Sigmoid colon (tissue), 7 donors: ENCODE results near the gene HIBADH. TPM values are rescaled to one million over a fixed set of nuclear protein-coding genes. Genes with fewer than 3 reads are reported as not detected.

Source experiments
- DNase-seq: peaks from one replicate; pipeline ENCODE4 v3.0.0-alpha.2; 2019
- H3K27ac ChIP-seq, 4 donors: fragments of 200-600 bp; sonication (generic); one replicate each; pipeline ENCODE4 v1.5.1; 2016 to 2019; ENCODE audit warnings: mild to moderate bottlenecking in 1 of 4
- H3K27me3 ChIP-seq, 3 donors: fragments of 200-600 bp; sonication (generic); one replicate each; pipeline ENCODE4 v1.5.1; 2019; ENCODE audit warnings: mild to moderate bottlenecking in 1 of 3
- H3K36me3 ChIP-seq, 4 donors: fragments of 200-600 bp; sonication (generic); one replicate each; pipeline ENCODE4 v1.5.1; 2016 to 2019
- H3K4me1 ChIP-seq, 4 donors: fragments of 200-600 bp; sonication (generic); one replicate each; pipeline ENCODE4 v1.5.1; 2017 to 2019
- H3K4me3 ChIP-seq, 4 donors: fragments of 200-600 bp; sonication (generic); one replicate each; pipeline ENCODE4 v1.5.1; 2017 to 2019; ENCODE audit warnings: mild to moderate bottlenecking in 2 of 4, moderate library complexity in 1 of 4
- H3K9me3 ChIP-seq, 4 donors: fragments of 200-600 bp in 3 of 4; sonication (generic) in 3 of 4; one replicate each; pipeline versions ENCODE4 v1.5.1 to v1.6.1; 2013 to 2019
- EP300 ChIP-seq, 4 donors: sonication (generic); formaldehyde crosslinking; IDR thresholded peaks; one replicate each; pipeline ENCODE4 v1.6.1; 2017; ENCODE audit warnings: antibody characterized with exemption in 4 of 4
- POLR2A ChIP-seq, 2 donors: fragments of 450-650 bp; IDR thresholded peaks; one replicate each; pipeline ENCODE4 v1.6.1; 2016; ENCODE audit warnings: antibody characterized with exemption in 2 of 2, mild to moderate bottlenecking in 2 of 2, moderate library complexity in 2 of 2
- POLR2AphosphoS5 ChIP-seq, 4 donors: sonication (generic); formaldehyde crosslinking; IDR thresholded peaks; one replicate each; pipeline ENCODE4 v1.6.1; 2017; ENCODE audit warnings: antibody characterized with exemption in 4 of 4
- WGBS, 2 donors: extraction: QIAGEN DNeasy Blood & Tissue Kit; methylation state at CpG; one replicate each; pipeline ENCODE4 v1.1.7; 2013; 5-methylcytosine and 5-hydroxymethylcytosine counted together
- intact Hi-C: fragments of 100-400 bp; cut with DNase I; formaldehyde crosslinking; loops from one replicate; pipeline ENCODE4 v1.15.1; 2023
- polyA plus RNA-seq, 3 donors: library from polyadenylated mRNA; stranded (reverse); fragments of 200-250 nt; gene quantifications; one replicate each; pipeline ENCODE4 v1.2.3, GENCODE V29; 2013
- total RNA-seq, 4 donors: library from RNA; depleted of rRNA; stranded (reverse); fragments of >200 nt; gene quantifications; one replicate each; pipeline ENCODE4 v1.1.0, GENCODE V29; 2016
- TF ChIP-seq, protein P1 (sequence below), 4 experiments: fragments of 450-650 bp in 3 of 4; fragments of 200-600 bp in 1 of 4; IDR thresholded peaks; one replicate each; pipeline ENCODE4 v1.5.1; 2016 to 2019; ENCODE audit warnings: antibody characterized with exemption in 4 of 4, mild to moderate bottlenecking in 3 of 4, moderate library complexity in 2 of 4
- donor health status: healthy with polysubstance abuse.
- donor health status: Bipolar disorder and iron deficiency.
- donor health status: healthy.

HIBADH gene
- total and polyA plus RNA-seq, 7 donors = 23.4 to 89.5 (median 63.5) TPM

DNA sequence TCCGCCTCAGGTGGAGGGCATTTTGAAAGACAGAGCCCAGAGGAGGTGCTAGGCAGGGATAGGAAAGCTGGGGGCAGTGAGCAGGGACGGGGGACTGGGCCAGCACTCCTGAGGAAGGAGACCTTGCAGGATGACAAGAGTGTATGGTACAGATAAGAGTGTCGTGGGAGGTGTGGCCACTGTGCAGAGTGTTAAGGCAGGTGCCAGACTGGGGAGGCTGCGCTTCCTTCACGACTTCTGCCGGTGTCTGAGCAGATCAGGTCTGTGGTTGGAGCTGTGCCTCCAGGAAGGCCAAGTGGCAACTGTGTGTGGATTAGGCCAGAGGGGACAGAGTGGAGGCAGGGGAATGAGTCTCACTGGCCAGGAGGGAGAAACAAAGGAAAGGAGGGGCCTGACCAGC, 161.7 kb downstream of the HIBADH start:
- no peak for DNase-seq
- TF ChIP-seq POLR2AphosphoS5 (IDR thresholded peaks at IDR 0.05) (no peak), POLR2A (IDR thresholded peaks at IDR 0.05) (no peak), EP300 (IDR thresholded peaks at IDR 0.05) (no peak)
- TF ChIP-seq, protein P1, sequence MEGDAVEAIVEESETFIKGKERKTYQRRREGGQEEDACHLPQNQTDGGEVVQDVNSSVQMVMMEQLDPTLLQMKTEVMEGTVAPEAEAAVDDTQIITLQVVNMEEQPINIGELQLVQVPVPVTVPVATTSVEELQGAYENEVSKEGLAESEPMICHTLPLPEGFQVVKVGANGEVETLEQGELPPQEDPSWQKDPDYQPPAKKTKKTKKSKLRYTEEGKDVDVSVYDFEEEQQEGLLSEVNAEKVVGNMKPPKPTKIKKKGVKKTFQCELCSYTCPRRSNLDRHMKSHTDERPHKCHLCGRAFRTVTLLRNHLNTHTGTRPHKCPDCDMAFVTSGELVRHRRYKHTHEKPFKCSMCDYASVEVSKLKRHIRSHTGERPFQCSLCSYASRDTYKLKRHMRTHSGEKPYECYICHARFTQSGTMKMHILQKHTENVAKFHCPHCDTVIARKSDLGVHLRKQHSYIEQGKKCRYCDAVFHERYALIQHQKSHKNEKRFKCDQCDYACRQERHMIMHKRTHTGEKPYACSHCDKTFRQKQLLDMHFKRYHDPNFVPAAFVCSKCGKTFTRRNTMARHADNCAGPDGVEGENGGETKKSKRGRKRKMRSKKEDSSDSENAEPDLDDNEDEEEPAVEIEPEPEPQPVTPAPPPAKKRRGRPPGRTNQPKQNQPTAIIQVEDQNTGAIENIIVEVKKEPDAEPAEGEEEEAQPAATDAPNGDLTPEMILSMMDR (IDR thresholded peaks at IDR 0.05) = no peak
- no peaks in the 10 kb centered on the region for H3K9me3 ChIP-seq
- H3K4me3 ChIP-seq = no peak overlapping the region
- H3K27ac ChIP-seq = no peak overlapping the region
- H3K4me1 ChIP-seq = no peaks in the 10 kb centered on the region
- no peaks in the 10 kb centered on the region for H3K27me3 ChIP-seq
- H3K36me3 ChIP-seq = no peaks in the 10 kb centered on the region
- WGBS, 2 donors = 80 to 81% methylated on average over 6 of the region's 6 CpGs
- intact Hi-C loops = no loop called here

DNA sequence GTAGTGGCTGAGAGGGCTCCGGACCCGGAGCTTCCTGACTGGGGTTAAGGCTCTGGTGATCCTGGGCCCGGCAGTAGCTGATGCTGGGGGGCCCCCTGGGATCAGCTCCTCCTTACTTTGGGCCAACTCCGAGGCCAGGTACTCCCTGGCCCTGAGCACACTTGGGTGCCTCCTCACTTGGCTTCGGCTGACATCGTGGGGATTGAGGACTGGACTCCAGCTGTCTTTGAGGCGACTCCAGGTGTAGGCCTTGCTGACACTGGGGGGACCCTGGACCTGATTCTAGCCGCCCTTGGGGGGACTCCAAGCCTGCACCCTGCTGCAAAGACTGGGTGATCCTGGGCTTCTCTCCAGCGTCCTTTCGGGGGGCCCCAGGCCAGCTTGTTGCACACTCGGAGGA, 170.5 kb downstream of the HIBADH start:
- peaks cover 0 to 3% (median 0%) of the 10 kb centered on the region in 4 donors for H3K9me3 ChIP-seq
- TF ChIP-seq EP300 (IDR thresholded peaks at IDR 0.05) = no peak
- TF ChIP-seq, protein P1 (IDR thresholded peaks at IDR 0.05) = no peak
- no peak for TF ChIP-seq POLR2AphosphoS5 (IDR thresholded peaks at IDR 0.05)
- no peak for TF ChIP-seq POLR2A (IDR thresholded peaks at IDR 0.05)
- no peaks in the 10 kb centered on the region for H3K27me3 ChIP-seq
- no peak overlapping the region for H3K27ac ChIP-seq
- WGBS, 2 donors = 95% methylated on average over 11 of the region's 11 CpGs
- intact Hi-C loops = no loop called here
- DNase-seq = no peak
- H3K36me3 ChIP-seq = no peaks in the 10 kb centered on the region
- H3K4me3 ChIP-seq = no peak overlapping the region
- no peaks in the 10 kb centered on the region for H3K4me1 ChIP-seq

DNA sequence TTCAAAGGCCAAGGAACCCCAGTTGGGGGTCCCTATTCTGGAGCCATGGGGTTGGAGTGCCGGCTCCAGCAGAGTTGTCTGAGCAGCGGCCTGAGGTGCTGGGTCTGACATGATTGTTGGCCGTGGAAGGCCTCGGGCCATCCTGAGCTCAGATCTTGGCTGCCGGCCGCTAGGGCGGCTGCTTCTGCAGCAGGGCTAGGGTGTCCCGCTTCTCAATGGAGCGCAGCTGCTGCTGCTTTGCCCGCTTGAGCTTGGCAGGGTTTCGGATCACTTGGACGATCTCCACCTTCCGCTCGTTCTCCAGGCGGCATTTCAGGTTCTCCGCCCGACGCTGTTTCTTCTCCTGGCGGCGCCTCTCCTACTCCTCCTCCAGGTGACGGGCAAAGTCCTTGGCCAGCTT, 171.1 kb downstream of the HIBADH start:
- Histone ChIP-seq H3K27me3 (no peaks in the 10 kb centered on the region), H3K4me3 (no peak overlapping the region), H3K4me1 (no peaks in the 10 kb centered on the region), H3K36me3 (no peaks in the 10 kb centered on the region), H3K9me3 (peaks cover 0 to 3% (median 0%) of the 10 kb centered on the region in 4 donors), H3K27ac (no peak overlapping the region)
- DNase-seq = no peak
- TF ChIP-seq, protein P1 (IDR thresholded peaks at IDR 0.05) = no peak
- TF ChIP-seq POLR2AphosphoS5 (IDR thresholded peaks at IDR 0.05) (no peak), EP300 (IDR thresholded peaks at IDR 0.05) (no peak), POLR2A (IDR thresholded peaks at IDR 0.05) (no peak)
- intact Hi-C loops = no loop called here
- WGBS, 2 donors = 96% methylated on average over 21 of the region's 21 CpGs

DNA sequence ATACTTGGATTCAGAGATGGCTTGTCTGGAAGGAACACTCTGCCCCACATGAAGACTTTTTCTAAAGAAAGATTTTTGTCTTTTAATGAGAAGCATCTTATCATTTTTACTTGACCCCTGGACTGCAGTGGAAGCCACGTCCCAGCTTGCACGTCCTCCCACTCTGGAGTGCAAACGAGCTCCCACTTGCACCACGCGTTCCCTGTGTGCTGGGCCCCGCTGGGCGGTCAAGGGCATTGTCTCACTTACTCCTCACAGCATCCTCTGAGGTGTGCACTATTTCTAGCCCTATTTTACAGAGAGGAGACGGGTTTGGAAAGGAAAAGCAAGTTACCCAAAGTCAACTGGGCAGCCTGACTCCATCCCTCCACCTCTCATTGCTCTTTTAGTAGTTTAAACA, 175.2 kb downstream of the HIBADH start:
- TF ChIP-seq EP300 (IDR thresholded peaks at IDR 0.05) (no peak), POLR2AphosphoS5 (IDR thresholded peaks at IDR 0.05) (no peak), POLR2A (IDR thresholded peaks at IDR 0.05) (no peak)
- TF ChIP-seq, protein P1 (IDR thresholded peaks at IDR 0.05) = no peak
- H3K36me3 ChIP-seq = no peaks in the 10 kb centered on the region
- DNase-seq = no peak
- peaks cover 0 to 3% (median 0%) of the 10 kb centered on the region in 4 donors for H3K9me3 ChIP-seq
- no peak overlapping the region for H3K4me3 ChIP-seq
- intact Hi-C loops = no loop called here
- no peaks in the 10 kb centered on the region for H3K4me1 ChIP-seq
- no peaks in the 10 kb centered on the region for H3K27me3 ChIP-seq
- H3K27ac ChIP-seq = no peak overlapping the region
- 79 to 87% methylated on average over 8 of the region's 8 CpGs for WGBS, 2 donors

DNA sequence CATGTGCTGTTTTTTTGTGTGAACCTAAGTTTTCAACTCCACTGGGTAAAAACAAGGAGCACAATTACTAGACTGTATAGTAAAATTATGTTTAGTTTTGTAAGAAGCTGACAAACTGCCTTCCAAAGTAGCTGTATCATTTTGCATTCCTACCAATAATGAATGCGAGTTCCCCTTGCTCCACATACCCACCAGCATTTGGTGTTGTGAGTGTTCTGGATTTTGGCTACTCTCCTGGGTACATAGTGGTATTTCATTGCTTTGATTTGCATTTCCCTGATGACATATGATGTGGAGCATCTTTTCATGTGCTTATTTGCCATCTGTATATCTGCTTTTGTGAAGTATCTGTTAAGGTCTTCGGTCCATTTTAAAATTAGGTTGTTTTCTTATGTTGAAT, 178.2 kb downstream of the HIBADH start:
- H3K27ac ChIP-seq = no peak overlapping the region
- intact Hi-C loops = no loop called here
- no peak overlapping the region for H3K4me3 ChIP-seq
- no peaks in the 10 kb centered on the region for H3K36me3 ChIP-seq
- TF ChIP-seq, protein P1 (IDR thresholded peaks at IDR 0.05) = no peak
- no peak for TF ChIP-seq EP300 (IDR thresholded peaks at IDR 0.05)
- no peak for TF ChIP-seq POLR2A (IDR thresholded peaks at IDR 0.05)
- no peak for TF ChIP-seq POLR2AphosphoS5 (IDR thresholded peaks at IDR 0.05)
- no peak for DNase-seq
- no peaks in the 10 kb centered on the region for H3K9me3 ChIP-seq
- no peaks in the 10 kb centered on the region for H3K4me1 ChIP-seq
- WGBS, 2 donors = 92 to 98% methylated on average over 2 of the region's 2 CpGs
- no peaks in the 10 kb centered on the region for H3K27me3 ChIP-seq
